Adrenal gland (tissue), 5 donors: Measurements from ENCODE around the gene UCN.

Experiments used
- CTCF ChIP-seq, 6 experiments: fragments of 450-650 bp in 4 of 6; fragments of 200-600 bp in 2 of 6; sonication (generic) in 1 of 6; IDR thresholded peaks; 1 replicate in 5 of 6; 2 replicates in 1 of 6; pipeline versions ENCODE4 v1.5.1 to v1.8.0; 2016 to 2021; ENCODE audit warnings: antibody characterized with exemption in 6 of 6, mild to moderate bottlenecking in 2 of 6, moderate library complexity in 1 of 6
- POLR2A ChIP-seq, 2 donors: fragments of 450-650 bp; IDR thresholded peaks; one replicate each; pipeline ENCODE4 v1.6.1; 2017; ENCODE audit warnings: antibody characterized with exemption in 2 of 2, mild to moderate bottlenecking in 2 of 2, moderate library complexity in 1 of 2
- donor health status: DM: no; HTN: no; CAD: no.

- TF ChIP-seq POLR2A (IDR thresholded peaks at IDR 0.05) (no peak), CTCF (IDR thresholded peaks at IDR 0.05) (no peak)
Measured at GRCh38 chr2:27291865-27292264, 16.4 kb downstream of the UCN start.
